ENCODE results near the gene TAF1A. TPM values are rescaled to one million over a fixed set of nuclear protein-coding genes. Genes with fewer than 3 reads are reported as not detected.

TAF1A gene
- total and polyA plus RNA-seq, 7 experiments from 2014 or later = 6.5 to 17.9 (median 8.0) TPM

GRCh38 chr1:222539951-222540597, 49.7 kb downstream of the TAF1A start:
- H3K36me3 Mint-ChIP-seq = no peaks in the 10 kb centered on the region
- no peak overlapping the region for H3K27ac Mint-ChIP-seq
- H3K9me3 Mint-ChIP-seq = no peaks in the 10 kb centered on the region
- no peaks in the 10 kb centered on the region for H3K4me1 ChIP-seq (ENCODE audit: control insufficient read depth in 2 of 2, insufficient read depth in 2 of 2, low read length in 2 of 2)
- no peaks in the 10 kb centered on the region for H3K36me3 ChIP-seq (ENCODE audit: control insufficient read depth in 2 of 3, insufficient read depth in 3 of 3, low read length in 3 of 3)
- no peak overlapping the region for H3K4me3 Mint-ChIP-seq
- peaks cover 9 to 20% (median 18%) of the 10 kb centered on the region in 5 donors for H3K27me3 Mint-ChIP-seq
- no peak overlapping the region for H3K4me3 ChIP-seq (ENCODE audit: low read length)
- intact Hi-C loops (cut with micrococcal nuclease) = no loop called here
- CTCF ChIA-PET = interaction anchor here (0.6 kb wide), 1 partner anchor 493 kb away, joined by 3 read pairs; no protein-coding TSS in a partner anchor
- no peaks in the 10 kb centered on the region for H3K27me3 ChIP-seq (ENCODE audit: control insufficient read depth in 2 of 2, insufficient read depth in 2 of 2, low read length in 2 of 2)
- ATAC-seq (no peak), DNase-seq (no peak)
- no peaks in the 10 kb centered on the region for H3K4me1 Mint-ChIP-seq
- POLR2A ChIA-PET = no interaction called here
- no peaks in the 10 kb centered on the region for H3K9me3 ChIP-seq (ENCODE audit: control insufficient read depth in 2 of 3, low read length in 3 of 3)
- no peak overlapping the region for H3K27ac ChIP-seq (ENCODE audit: low read depth, low read length)

- Mint-ChIP-seq H3K36me3 (peaks cover 0 to 4% (median 0%) of the 10 kb centered on the region in 5 donors), H3K4me1 (no peaks in the 10 kb centered on the region), H3K27ac (no peak overlapping the region), H3K9me3 (peaks cover 0 to 4% (median 0%) of the 10 kb centered on the region in 11 donors), H3K27me3 (peaks cover 0 to 12% (median 1%) of the 10 kb centered on the region in 5 donors), H3K4me3 (no peak overlapping the region)
- intact Hi-C loops (cut with micrococcal nuclease) = no loop called here
- Histone ChIP-seq H3K9me3 (ENCODE audit: control insufficient read depth in 2 of 3, low read length in 3 of 3) (no peaks in the 10 kb centered on the region), H3K27ac (ENCODE audit: low read depth, low read length) (no peak overlapping the region), H3K4me3 (ENCODE audit: low read length) (no peak overlapping the region), H3K27me3 (ENCODE audit: control insufficient read depth in 2 of 2, insufficient read depth in 2 of 2, low read length in 2 of 2) (no peaks in the 10 kb centered on the region), H3K4me1 (ENCODE audit: control insufficient read depth in 2 of 2, insufficient read depth in 2 of 2, low read length in 2 of 2) (no peaks in the 10 kb centered on the region), H3K36me3 (ENCODE audit: control insufficient read depth in 2 of 3, insufficient read depth in 3 of 3, low read length in 3 of 3) (no peaks in the 10 kb centered on the region)
- ChIA-PET POLR2A (no interaction called here), CTCF (interaction anchor here (0.7 kb wide), 1 partner anchor 1757 kb away, joined by 4 read pairs; no protein-coding TSS in a partner anchor)
- DNase-seq = no peak
- no peak for ATAC-seq
Observed at GRCh38 chr1:222535455-222535854, 54.3 kb downstream of the TAF1A start.

- Mint-ChIP-seq H3K4me3 (no peak overlapping the region), H3K27ac (no peak overlapping the region), H3K9me3 (peaks cover 0 to 9% (median 7%) of the 10 kb centered on the region in 11 donors), H3K36me3 (peaks cover 0 to 11% (median 8%) of the 10 kb centered on the region in 5 donors), H3K27me3 (peaks cover 5 to 14% (median 10%) of the 10 kb centered on the region in 5 donors), H3K4me1 (no peaks in the 10 kb centered on the region)
- H3K4me3 ChIP-seq (ENCODE audit: low read length) = no peak overlapping the region
- no peak overlapping the region for H3K27ac ChIP-seq (ENCODE audit: low read depth, low read length)
- H3K36me3 ChIP-seq (ENCODE audit: control insufficient read depth in 2 of 3, insufficient read depth in 3 of 3, low read length in 3 of 3) = no peaks in the 10 kb centered on the region
- ATAC-seq (no peak), DNase-seq (no peak)
- POLR2A ChIA-PET = no interaction called here
- no peaks in the 10 kb centered on the region for H3K9me3 ChIP-seq (ENCODE audit: control insufficient read depth in 2 of 3, low read length in 3 of 3)
- intact Hi-C loops (cut with micrococcal nuclease) = no loop called here
- H3K27me3 ChIP-seq (ENCODE audit: control insufficient read depth in 2 of 2, insufficient read depth in 2 of 2, low read length in 2 of 2) = no peaks in the 10 kb centered on the region
- no peaks in the 10 kb centered on the region for H3K4me1 ChIP-seq (ENCODE audit: control insufficient read depth in 2 of 2, insufficient read depth in 2 of 2, low read length in 2 of 2)
- CTCF ChIA-PET = interaction anchor here (0.9 kb wide), 1 partner anchor 12 kb away, joined by 4 read pairs; no protein-coding TSS in a partner anchor
Observed at GRCh38 chr1:222530852-222531251, 58.9 kb downstream of the TAF1A start.

GRCh38 chr1:222529916-222530315, 59.8 kb downstream of the TAF1A start:
- Mint-ChIP-seq H3K9me3 (peaks cover 0 to 9% (median 7%) of the 10 kb centered on the region in 11 donors), H3K27me3 (peaks cover 10 to 12% (median 11%) of the 10 kb centered on the region in 5 donors), H3K4me3 (no peak overlapping the region), H3K4me1 (no peaks in the 10 kb centered on the region), H3K27ac (no peak overlapping the region), H3K36me3 (peaks cover 0 to 11% (median 8%) of the 10 kb centered on the region in 5 donors)
- Histone ChIP-seq H3K27me3 (ENCODE audit: control insufficient read depth in 2 of 2, insufficient read depth in 2 of 2, low read length in 2 of 2) (no peaks in the 10 kb centered on the region), H3K27ac (ENCODE audit: low read depth, low read length) (no peak overlapping the region), H3K4me1 (ENCODE audit: control insufficient read depth in 2 of 2, insufficient read depth in 2 of 2, low read length in 2 of 2) (no peaks in the 10 kb centered on the region), H3K36me3 (ENCODE audit: control insufficient read depth in 2 of 3, insufficient read depth in 3 of 3, low read length in 3 of 3) (no peaks in the 10 kb centered on the region), H3K9me3 (ENCODE audit: control insufficient read depth in 2 of 3, low read length in 3 of 3) (no peaks in the 10 kb centered on the region), H3K4me3 (ENCODE audit: low read length) (no peak overlapping the region)
- ChIA-PET POLR2A (no interaction called here), CTCF (no interaction called here)
- DNase-seq (no peak), ATAC-seq (no peak)
- intact Hi-C loops (cut with micrococcal nuclease) = no loop called here

GRCh38 chr1:222529181-222529580, 60.6 kb downstream of the TAF1A start:
- H3K9me3 Mint-ChIP-seq = peaks cover 0 to 9% (median 6%) of the 10 kb centered on the region in 11 donors
- POLR2A ChIA-PET = no interaction called here
- no peak for DNase-seq
- no peak overlapping the region for H3K27ac ChIP-seq (ENCODE audit: low read depth, low read length)
- no peaks in the 10 kb centered on the region for H3K9me3 ChIP-seq (ENCODE audit: control insufficient read depth in 2 of 3, low read length in 3 of 3)
- H3K4me1 Mint-ChIP-seq = no peaks in the 10 kb centered on the region
- CTCF ChIA-PET = no interaction called here
- intact Hi-C loops (cut with micrococcal nuclease) = no loop called here
- H3K4me1 ChIP-seq (ENCODE audit: control insufficient read depth in 2 of 2, insufficient read depth in 2 of 2, low read length in 2 of 2) = no peaks in the 10 kb centered on the region
- no peak overlapping the region for H3K27ac Mint-ChIP-seq
- no peaks in the 10 kb centered on the region for H3K27me3 ChIP-seq (ENCODE audit: control insufficient read depth in 2 of 2, insufficient read depth in 2 of 2, low read length in 2 of 2)
- H3K36me3 ChIP-seq (ENCODE audit: control insufficient read depth in 2 of 3, insufficient read depth in 3 of 3, low read length in 3 of 3) = no peaks in the 10 kb centered on the region
- no peak overlapping the region for H3K4me3 ChIP-seq (ENCODE audit: low read length)
- H3K36me3 Mint-ChIP-seq = peaks cover 0 to 11% (median 8%) of the 10 kb centered on the region in 5 donors
- H3K4me3 Mint-ChIP-seq = no peak overlapping the region
- ATAC-seq = no peak
- H3K27me3 Mint-ChIP-seq = peaks cover 8 to 12% (median 11%) of the 10 kb centered on the region in 5 donors

GRCh38 chr1:222525951-222526350, 63.8 kb downstream of the TAF1A start:
- peaks cover 0 to 13% (median 8%) of the 10 kb centered on the region in 5 donors for H3K36me3 Mint-ChIP-seq
- Histone ChIP-seq H3K36me3 (ENCODE audit: control insufficient read depth in 2 of 3, insufficient read depth in 3 of 3, low read length in 3 of 3) (no peaks in the 10 kb centered on the region), H3K9me3 (ENCODE audit: control insufficient read depth in 2 of 3, low read length in 3 of 3) (no peaks in the 10 kb centered on the region), H3K27ac (ENCODE audit: low read depth, low read length) (no peak overlapping the region), H3K4me1 (ENCODE audit: control insufficient read depth in 2 of 2, insufficient read depth in 2 of 2, low read length in 2 of 2) (no peaks in the 10 kb centered on the region), H3K27me3 (ENCODE audit: control insufficient read depth in 2 of 2, insufficient read depth in 2 of 2, low read length in 2 of 2) (no peaks in the 10 kb centered on the region), H3K4me3 (ENCODE audit: low read length) (no peak overlapping the region)
- POLR2A ChIA-PET = no interaction called here
- H3K4me3 Mint-ChIP-seq = no peak overlapping the region
- peaks cover 0 to 17% (median 8%) of the 10 kb centered on the region in 11 donors for H3K9me3 Mint-ChIP-seq
- no peak for ATAC-seq
- CTCF ChIA-PET = no interaction called here
- DNase-seq = no peak
- peaks cover 5 to 12% (median 10%) of the 10 kb centered on the region in 5 donors for H3K27me3 Mint-ChIP-seq
- no peaks in the 10 kb centered on the region for H3K4me1 Mint-ChIP-seq
- H3K27ac Mint-ChIP-seq = no peak overlapping the region
- intact Hi-C loops (cut with micrococcal nuclease) = no loop called here

GRCh38 chr1:222523852-222524251, 65.9 kb downstream of the TAF1A start:
- DNase-seq (no peak), ATAC-seq (no peak)
- no peaks in the 10 kb centered on the region for H3K36me3 ChIP-seq (ENCODE audit: control insufficient read depth in 2 of 3, insufficient read depth in 3 of 3, low read length in 3 of 3)
- H3K4me3 Mint-ChIP-seq = no peak overlapping the region
- H3K4me1 ChIP-seq (ENCODE audit: control insufficient read depth in 2 of 2, insufficient read depth in 2 of 2, low read length in 2 of 2) = no peaks in the 10 kb centered on the region
- no peak overlapping the region for H3K27ac Mint-ChIP-seq
- H3K27me3 ChIP-seq (ENCODE audit: control insufficient read depth in 2 of 2, insufficient read depth in 2 of 2, low read length in 2 of 2) = no peaks in the 10 kb centered on the region
- ChIA-PET CTCF (no interaction called here), POLR2A (no interaction called here)
- H3K27ac ChIP-seq (ENCODE audit: low read depth, low read length) = no peak overlapping the region
- intact Hi-C loops (cut with micrococcal nuclease) = no loop called here
- H3K27me3 Mint-ChIP-seq = peaks cover 0 to 8% (median 4%) of the 10 kb centered on the region in 5 donors
- H3K9me3 Mint-ChIP-seq = peaks cover 0 to 20% (median 8%) of the 10 kb centered on the region in 11 donors
- H3K4me3 ChIP-seq (ENCODE audit: low read length) = no peak overlapping the region
- no peaks in the 10 kb centered on the region for H3K9me3 ChIP-seq (ENCODE audit: control insufficient read depth in 2 of 3, low read length in 3 of 3)
- H3K36me3 Mint-ChIP-seq = peaks cover 0 to 13% (median 8%) of the 10 kb centered on the region in 5 donors
- no peaks in the 10 kb centered on the region for H3K4me1 Mint-ChIP-seq

All from naive thymus-derived CD4-positive, alpha-beta T cell (primary cell).